Measurements from ENCODE around the gene PRC1.
"Not testable (repeated sequence)": the region's sequence is repeated elsewhere in the genome, so short reads cannot be mapped to it uniquely, and the experiment has no call there.

The PRC1 gene

GRCh38 chr15:90994417-90995311 is at the start of gene PRC1:
TSS of gene PRC1 (minus strand) at chr15:90994535. CDS start at chr15:90994417, 118 bp downstream.
- peak; percentile 92 to 93 for DNase-seq

GRCh38 chr15:91043202-91043874 is 49.0 kb upstream of the PRC1 start:
- DNase-seq: no peak

GRCh38 chr15:91040856-91041255 is 46.5 kb upstream of the PRC1 start:
- no peak for DNase-seq

- no peak for DNase-seq
Observed at GRCh38 chr15:91039996-91040395, 45.7 kb upstream of the PRC1 start.

- DNase-seq: peak; percentile 28 to 67
Observed at GRCh38 chr15:91032919-91033803, 38.8 kb upstream of the PRC1 start.

- no peak for DNase-seq
Observed at GRCh38 chr15:91031796-91032195, 37.5 kb upstream of the PRC1 start.

GRCh38 chr15:91027677-91028076 is 33.3 kb upstream of the PRC1 start:
- DNase-seq: no peak

- DNase-seq: no peak
Observed at GRCh38 chr15:91023720-91024119, 29.4 kb upstream of the PRC1 start.

GRCh38 chr15:91022832-91023129 is 28.4 kb upstream of the PRC1 start:
- no peak for DNase-seq

- DNase-seq: peak; percentile 72 to 81
Observed at GRCh38 chr15:91022075-91022831, 27.9 kb upstream of the PRC1 start, which contains the start of gene VPS33B. TSS of gene VPS33B (minus strand) at chr15:91022594. CDS start at chr15:91022249, 345 bp downstream.

- DNase-seq: no peak
Observed at GRCh38 chr15:91021516-91022074, 27.3 kb upstream of the PRC1 start.

- DNase-seq: no peak
Observed at GRCh38 chr15:91018158-91018557, 23.8 kb upstream of the PRC1 start.

- DNase-seq: no peak
Observed at GRCh38 chr15:91017716-91018115, 23.4 kb upstream of the PRC1 start.

GRCh38 chr15:91013701-91014100 is 19.4 kb upstream of the PRC1 start:
- DNase-seq: not testable (repeated sequence)

GRCh38 chr15:91007266-91007665 is 12.9 kb upstream of the PRC1 start:
- DNase-seq: no peak

- no peak for DNase-seq
Observed at GRCh38 chr15:91001209-91001608, 6.9 kb upstream of the PRC1 start.

GRCh38 chr15:90998737-90999136 is 4.4 kb upstream of the PRC1 start:
- no peak for DNase-seq

GRCh38 chr15:90994059-90994416 is 297 bp downstream of the PRC1 start:
- DNase-seq: no peak

- no peak for DNase-seq
Observed at GRCh38 chr15:90991587-90992285, 2.6 kb downstream of the PRC1 start.

- DNase-seq: no peak
Observed at GRCh38 chr15:90990446-90990845, 3.9 kb downstream of the PRC1 start.

GRCh38 chr15:90989040-90989768 is 5.1 kb downstream of the PRC1 start:
- no peak for DNase-seq
